ENCODE measurements around the gene SLC25A1.

The SLC25A1 gene

DNA sequence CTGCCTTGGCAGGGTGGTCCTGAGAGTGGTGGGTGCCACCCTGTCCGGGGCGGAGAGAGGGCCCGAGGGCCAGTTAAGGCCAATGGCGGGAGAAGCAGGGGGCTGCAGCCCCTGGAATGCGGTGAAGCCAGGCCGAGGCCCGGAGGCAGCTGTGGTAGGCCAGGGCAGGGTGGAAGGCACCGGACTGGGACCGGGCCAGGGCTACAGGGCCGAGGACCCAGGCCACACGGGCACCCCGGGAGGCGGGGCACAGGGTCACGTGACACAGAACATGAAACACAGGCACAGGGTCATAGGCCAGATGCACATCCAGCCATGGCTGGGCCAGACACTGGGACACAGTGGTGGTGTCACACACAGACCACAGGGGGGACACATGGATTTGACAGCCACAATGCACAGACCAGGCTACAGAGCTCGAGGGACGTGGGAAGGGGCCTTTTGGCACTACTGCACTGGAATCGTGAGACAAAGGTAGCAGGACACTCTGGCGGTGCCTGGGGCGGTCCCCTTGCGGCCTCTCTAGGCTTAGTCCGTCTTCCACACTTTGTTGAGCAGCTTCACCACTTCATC is 2.8 kb downstream of the SLC25A1 start:
- Histone ChIP-seq H3K79me2 (ENCODE audit: insufficient read depth, low read depth) (peaks cover 25% of the 10 kb centered on the region), H3K4me1 (ENCODE audit: low read depth, poor library complexity, severe bottlenecking) (peaks cover 26% of the 10 kb centered on the region), H2AFZ (ENCODE audit: low read depth) (no peak overlapping the region), H3K36me3 (ENCODE audit: insufficient read depth) (no peaks in the 10 kb centered on the region), H3K9ac (no peak overlapping the region), H3K27me3 (ENCODE audit: insufficient read depth, low read depth) (no peaks in the 10 kb centered on the region), H3K4me3 (IDR thresholded peaks at IDR 0.05; ENCODE audit: insufficient read depth, low read depth, low read length) (no peak overlapping the region), H3K4me2 (no peak overlapping the region), H3K27ac (no peak overlapping the region), H4K20me1 (ENCODE audit: insufficient read depth) (no peaks in the 10 kb centered on the region)
- TF ChIP-seq, protein P1, sequence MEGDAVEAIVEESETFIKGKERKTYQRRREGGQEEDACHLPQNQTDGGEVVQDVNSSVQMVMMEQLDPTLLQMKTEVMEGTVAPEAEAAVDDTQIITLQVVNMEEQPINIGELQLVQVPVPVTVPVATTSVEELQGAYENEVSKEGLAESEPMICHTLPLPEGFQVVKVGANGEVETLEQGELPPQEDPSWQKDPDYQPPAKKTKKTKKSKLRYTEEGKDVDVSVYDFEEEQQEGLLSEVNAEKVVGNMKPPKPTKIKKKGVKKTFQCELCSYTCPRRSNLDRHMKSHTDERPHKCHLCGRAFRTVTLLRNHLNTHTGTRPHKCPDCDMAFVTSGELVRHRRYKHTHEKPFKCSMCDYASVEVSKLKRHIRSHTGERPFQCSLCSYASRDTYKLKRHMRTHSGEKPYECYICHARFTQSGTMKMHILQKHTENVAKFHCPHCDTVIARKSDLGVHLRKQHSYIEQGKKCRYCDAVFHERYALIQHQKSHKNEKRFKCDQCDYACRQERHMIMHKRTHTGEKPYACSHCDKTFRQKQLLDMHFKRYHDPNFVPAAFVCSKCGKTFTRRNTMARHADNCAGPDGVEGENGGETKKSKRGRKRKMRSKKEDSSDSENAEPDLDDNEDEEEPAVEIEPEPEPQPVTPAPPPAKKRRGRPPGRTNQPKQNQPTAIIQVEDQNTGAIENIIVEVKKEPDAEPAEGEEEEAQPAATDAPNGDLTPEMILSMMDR (conservative IDR thresholded peaks at IDR 0.05; ENCODE audit: low read depth, low read length) = no peak

DNA sequence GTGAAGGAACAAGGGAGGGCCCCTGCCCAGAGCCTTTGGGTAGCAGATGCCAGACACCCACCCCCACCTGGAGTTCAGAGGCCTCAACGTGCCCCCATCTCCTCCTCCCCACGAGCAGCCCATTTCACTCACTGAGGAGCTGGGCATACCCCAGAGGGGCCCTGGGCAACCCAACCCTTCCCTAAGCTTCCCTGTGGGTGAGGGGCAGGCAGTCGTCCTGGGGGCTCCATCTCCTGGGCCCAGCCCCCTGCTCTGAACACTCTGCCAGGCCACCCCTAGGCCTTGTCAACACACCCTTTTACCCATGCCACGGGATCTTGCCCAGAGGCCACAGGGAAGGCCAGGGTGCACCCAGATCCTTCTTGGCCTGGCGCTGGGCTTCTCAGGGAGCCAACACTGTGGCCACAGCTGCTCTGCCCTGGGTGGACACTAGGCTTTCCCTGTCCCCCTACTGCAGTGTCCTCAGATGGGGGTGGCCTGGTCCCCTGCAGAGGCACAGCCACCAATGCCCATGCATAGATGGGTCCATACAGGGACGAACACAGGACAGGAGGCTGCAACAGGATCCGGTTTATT is 3.4 kb downstream of the SLC25A1 start:
- H3K27ac ChIP-seq = no peak overlapping the region
- H3K36me3 ChIP-seq (ENCODE audit: insufficient read depth) = no peaks in the 10 kb centered on the region
- no peaks in the 10 kb centered on the region for H3K27me3 ChIP-seq (ENCODE audit: insufficient read depth, low read depth)
- TF ChIP-seq, protein P1 (conservative IDR thresholded peaks at IDR 0.05; ENCODE audit: low read depth, low read length) = no peak
- H3K4me1 ChIP-seq (ENCODE audit: low read depth, poor library complexity, severe bottlenecking) = peaks cover 32% of the 10 kb centered on the region
- H2AFZ ChIP-seq (ENCODE audit: low read depth) = no peak overlapping the region
- no peak overlapping the region for H3K4me3 ChIP-seq (IDR thresholded peaks at IDR 0.05; ENCODE audit: insufficient read depth, low read depth, low read length)
- H3K79me2 ChIP-seq (ENCODE audit: insufficient read depth, low read depth) = peaks cover 25% of the 10 kb centered on the region
- no peak overlapping the region for H3K4me2 ChIP-seq
- H4K20me1 ChIP-seq (ENCODE audit: insufficient read depth) = no peaks in the 10 kb centered on the region
- H3K9ac ChIP-seq = no peak overlapping the region

DNA sequence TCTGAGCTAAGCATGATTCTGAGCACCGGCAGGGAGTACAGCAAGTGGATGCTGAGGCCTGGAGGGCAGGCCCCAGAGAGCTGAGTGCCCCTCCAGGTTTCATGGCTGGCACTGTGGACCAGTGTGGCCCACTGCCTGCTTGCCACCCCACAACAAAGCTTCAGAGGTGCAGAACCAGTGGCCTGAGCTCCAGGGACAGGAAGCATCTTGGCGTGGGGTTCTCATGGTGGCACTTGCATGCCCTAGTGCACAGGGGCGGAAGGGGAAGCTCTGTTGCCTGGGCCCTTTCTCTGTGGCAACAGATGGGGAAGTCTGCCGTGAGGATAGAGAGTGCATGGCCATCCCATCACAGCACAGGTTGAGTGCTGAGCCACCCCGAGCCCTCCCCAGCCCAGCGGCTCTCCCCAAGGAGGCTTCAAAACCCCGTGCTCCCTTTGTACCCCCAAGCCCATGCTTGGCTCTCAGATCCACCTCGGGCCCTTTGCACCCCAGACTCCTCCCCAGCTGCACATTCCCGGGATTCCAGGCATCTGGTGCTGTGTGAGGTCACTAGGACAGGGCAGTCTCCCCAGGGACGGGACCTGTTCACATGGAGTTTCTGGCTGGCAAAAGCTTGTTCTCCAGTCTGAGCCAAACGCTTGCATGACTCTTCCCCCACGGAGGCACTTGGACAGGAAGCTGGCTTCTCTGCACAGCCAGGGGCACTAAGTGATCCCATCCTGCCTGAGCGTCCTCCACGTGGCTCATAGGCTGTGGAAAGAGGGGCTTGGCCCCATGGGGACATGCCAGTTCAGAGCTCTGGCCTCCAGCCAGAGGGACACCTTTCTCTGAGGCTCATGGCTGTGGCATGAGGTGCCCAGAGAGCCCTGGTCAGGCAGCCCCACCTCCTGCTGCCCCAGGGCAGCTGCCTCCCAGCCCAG is 4.2 kb downstream of the SLC25A1 start:
- H3K27ac ChIP-seq = no peak overlapping the region
- H3K9ac ChIP-seq = no peak overlapping the region
- peaks cover 28% of the 10 kb centered on the region for H3K4me1 ChIP-seq (ENCODE audit: low read depth, poor library complexity, severe bottlenecking)
- no peaks in the 10 kb centered on the region for H3K36me3 ChIP-seq (ENCODE audit: insufficient read depth)
- no peaks in the 10 kb centered on the region for H4K20me1 ChIP-seq (ENCODE audit: insufficient read depth)
- TF ChIP-seq, protein P1 (conservative IDR thresholded peaks at IDR 0.05; ENCODE audit: low read depth, low read length) = no peak
- peaks cover 25% of the 10 kb centered on the region for H3K79me2 ChIP-seq (ENCODE audit: insufficient read depth, low read depth)
- no peak overlapping the region for H2AFZ ChIP-seq (ENCODE audit: low read depth)
- no peak overlapping the region for H3K4me3 ChIP-seq (IDR thresholded peaks at IDR 0.05; ENCODE audit: insufficient read depth, low read depth, low read length)
- H3K4me2 ChIP-seq = no peak overlapping the region
- H3K27me3 ChIP-seq (ENCODE audit: insufficient read depth, low read depth) = no peaks in the 10 kb centered on the region; the same call in 1 of the 2 replicates

DNA sequence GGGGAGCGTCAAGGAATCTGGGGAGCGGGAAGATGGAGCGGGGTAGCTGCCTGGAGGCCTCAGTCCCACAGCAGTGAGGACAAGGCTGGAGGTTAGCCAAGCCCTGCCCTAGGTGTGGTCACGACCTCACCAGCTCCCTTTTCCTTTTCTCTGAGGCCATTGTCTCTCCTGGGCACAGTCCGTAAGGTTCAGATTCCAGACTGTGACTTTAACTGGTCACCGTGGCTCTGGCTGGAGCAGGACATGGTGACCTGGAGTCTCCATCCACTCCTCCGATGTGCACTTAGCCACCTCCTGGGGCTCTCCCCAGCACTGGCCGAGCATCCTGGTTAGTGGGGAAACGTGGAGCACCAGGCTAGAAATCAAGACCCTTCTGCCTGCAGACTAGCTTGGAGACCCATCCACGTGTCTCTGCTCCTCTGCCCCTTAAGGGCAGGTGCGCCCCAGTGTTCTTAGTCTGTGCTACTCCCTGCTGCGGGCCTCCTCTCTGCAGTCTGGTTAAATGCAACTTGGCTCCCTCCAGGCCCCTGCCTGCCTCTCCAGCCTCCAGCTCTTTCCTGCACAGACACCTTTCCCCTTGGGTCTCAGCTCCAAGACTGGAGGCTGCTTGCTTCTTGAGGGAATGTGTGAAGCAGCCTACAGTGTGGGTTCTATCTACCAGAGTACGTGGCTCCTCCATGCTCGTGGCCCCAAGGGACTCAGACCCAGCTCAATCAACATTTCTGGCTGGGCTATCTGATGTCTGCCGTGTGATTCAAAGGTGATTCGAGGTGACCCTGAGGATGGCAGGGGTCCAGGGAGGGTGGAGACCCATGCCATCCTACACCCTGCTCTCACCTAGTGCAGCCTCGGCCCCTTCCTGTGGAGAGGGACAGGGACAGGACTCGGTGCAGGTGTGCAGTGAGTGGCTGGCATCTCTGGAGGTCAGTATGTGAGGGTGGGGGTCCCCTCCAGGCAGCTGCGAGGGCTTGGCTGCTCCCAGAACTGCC is 5.2 kb downstream of the SLC25A1 start:
- H3K36me3 ChIP-seq (ENCODE audit: insufficient read depth) = no peaks in the 10 kb centered on the region
- no peak overlapping the region for H3K27ac ChIP-seq
- no peak overlapping the region; the same call in 1 of the 2 replicates for H3K9ac ChIP-seq
- no peaks in the 10 kb centered on the region; the same call in 1 of the 2 replicates for H3K27me3 ChIP-seq (ENCODE audit: insufficient read depth, low read depth)
- H3K4me2 ChIP-seq = peak overlapping the region; percentile 72; the same call in 1 of the 2 replicates
- H3K79me2 ChIP-seq (ENCODE audit: insufficient read depth, low read depth) = peaks cover 25% of the 10 kb centered on the region
- peaks cover 25% of the 10 kb centered on the region for H3K4me1 ChIP-seq (ENCODE audit: low read depth, poor library complexity, severe bottlenecking)
- TF ChIP-seq, protein P1 (conservative IDR thresholded peaks at IDR 0.05; ENCODE audit: low read depth, low read length) = no peak
- H2AFZ ChIP-seq (ENCODE audit: low read depth) = no peak overlapping the region
- no peaks in the 10 kb centered on the region for H4K20me1 ChIP-seq (ENCODE audit: insufficient read depth)
- no peak overlapping the region for H3K4me3 ChIP-seq (IDR thresholded peaks at IDR 0.05; ENCODE audit: insufficient read depth, low read depth, low read length)
